ENCODE results near the gene COG5.

- no peak for TF ChIP-seq CTCF (conservative IDR thresholded peaks at IDR 0.05; ENCODE audit: low read length)
- no peak for TF ChIP-seq EZH2phosphoT487 (IDR thresholded peaks at IDR 0.05; ENCODE audit: borderline replicate concordance, low read depth, low read length)
These were observed 29.3 kb upstream of the COG5 start for GRCh38 chr7:107593025-107593410.

Measured in OCI-LY7 (cell line).